AG04450 (cell line): Measurements from ENCODE around the gene TCP1. TPM values are rescaled to one million over a fixed set of nuclear protein-coding genes. Genes with fewer than 3 reads are reported as not detected.
"Not testable (repeated sequence)": the region's sequence is repeated elsewhere in the genome, so short reads cannot be mapped to it uniquely, and the experiment has no call there.

Experiments
- CTCF ChIA-PET: fragments of 300-600, 350-600 bp; formaldehyde crosslinking; extraction: SDS; loops from one replicate; lab custom pipeline; 2022; ENCODE audit warnings: antibody characterized with exemption, inconsistent platforms; lab: Charles Lee
- POLR2A ChIA-PET: fragments of 350-600 bp; formaldehyde crosslinking; extraction: SDS; loops from one replicate; lab custom pipeline; 2021; ENCODE audit warnings: antibody characterized with exemption, inconsistent platforms; lab: Yijun Ruan, JAX
- DNase-seq: peaks from one replicate; pipeline ENCODE4 v3.0.0-alpha.2; 2011; ENCODE audit warnings: low read depth, low spot score
- H3K27ac ChIP-seq: one replicate; pipeline ENCODE4 v1.5.1; 2012; ENCODE audit warnings: low read depth, low read length, control low read depth
- H3K27me3 ChIP-seq: one replicate; pipeline ENCODE4 v1.6.0; 2012; ENCODE audit warnings: low read length; ENCODE audit not compliant: control insufficient read depth, insufficient read depth
- H3K4me3 ChIP-seq: 2 replicates; pipeline ENCODE4 v1.5.1; 2011; ENCODE audit warnings: mild to moderate bottlenecking, low read depth, low read length, control low read depth
- H3K9me3 ChIP-seq: 2 replicates; pipeline ENCODE4 v1.5.1; 2012; ENCODE audit warnings: low read length; ENCODE audit not compliant: control insufficient read depth, insufficient read depth
- polyA plus RNA-seq: library from polyadenylated mRNA; depleted of rRNA; stranded (reverse); fragments of >200 nt; gene quantifications from 2 replicates; pipeline ENCODE4 v1.2.3, GENCODE V29; 2011
- TF ChIP-seq, protein P1 (sequence below): IDR thresholded peaks from 2 replicates; pipeline ENCODE4 v1.5.1; 2011; ENCODE audit warnings: low read depth, low read length, control low read depth, inconsistent platforms

TCP1 gene
- polyA plus RNA-seq, 1 experiment: 182 TPM

DNA sequence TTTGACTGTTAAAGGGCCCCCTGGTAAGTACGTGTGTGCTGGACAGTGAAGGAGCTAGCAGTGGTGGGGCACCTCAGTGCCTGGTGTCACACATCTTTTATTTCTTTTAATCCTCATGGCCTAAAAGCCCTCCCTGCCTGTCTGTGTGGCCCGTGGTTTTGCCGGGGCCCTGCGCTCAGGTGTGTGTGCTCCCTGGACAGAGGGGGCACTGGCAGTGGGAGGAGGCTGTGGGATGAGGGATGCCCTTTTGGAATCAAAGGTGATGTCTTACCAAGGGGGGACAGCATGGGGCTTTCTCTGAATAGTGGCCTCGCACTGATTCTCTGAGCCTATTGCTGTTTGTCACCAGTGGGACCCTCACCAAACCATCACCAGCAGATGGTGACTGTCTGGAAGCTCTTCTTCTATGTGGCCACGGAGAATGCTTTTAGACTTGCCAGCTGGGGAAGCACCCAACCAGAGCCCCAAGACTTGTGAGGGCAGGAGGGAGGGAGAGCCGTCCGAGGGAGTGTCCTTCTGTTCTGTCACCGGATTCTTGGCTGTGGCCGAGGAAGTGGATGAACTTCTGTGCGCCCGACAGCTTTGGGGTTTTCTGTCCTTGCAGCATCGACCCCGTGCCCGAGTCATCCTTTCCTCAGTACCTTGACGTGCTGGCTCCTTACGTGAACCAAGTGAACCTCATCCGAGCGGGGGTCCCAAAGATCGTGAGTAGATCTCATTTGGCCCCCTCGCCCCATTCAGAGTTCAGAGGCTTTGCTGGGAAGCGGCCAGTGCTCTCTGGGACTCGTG lies 28.7 kb upstream of the TCP1 start:
- CTCF ChIA-PET: no interaction called here
- Histone ChIP-seq H3K9me3 (no peaks in the 10 kb centered on the region), H3K4me3 (no peak overlapping the region), H3K27ac (no peak overlapping the region), H3K27me3 (peaks cover 17% of the 10 kb centered on the region)
- POLR2A ChIA-PET: no interaction called here
- TF ChIP-seq, protein P1, sequence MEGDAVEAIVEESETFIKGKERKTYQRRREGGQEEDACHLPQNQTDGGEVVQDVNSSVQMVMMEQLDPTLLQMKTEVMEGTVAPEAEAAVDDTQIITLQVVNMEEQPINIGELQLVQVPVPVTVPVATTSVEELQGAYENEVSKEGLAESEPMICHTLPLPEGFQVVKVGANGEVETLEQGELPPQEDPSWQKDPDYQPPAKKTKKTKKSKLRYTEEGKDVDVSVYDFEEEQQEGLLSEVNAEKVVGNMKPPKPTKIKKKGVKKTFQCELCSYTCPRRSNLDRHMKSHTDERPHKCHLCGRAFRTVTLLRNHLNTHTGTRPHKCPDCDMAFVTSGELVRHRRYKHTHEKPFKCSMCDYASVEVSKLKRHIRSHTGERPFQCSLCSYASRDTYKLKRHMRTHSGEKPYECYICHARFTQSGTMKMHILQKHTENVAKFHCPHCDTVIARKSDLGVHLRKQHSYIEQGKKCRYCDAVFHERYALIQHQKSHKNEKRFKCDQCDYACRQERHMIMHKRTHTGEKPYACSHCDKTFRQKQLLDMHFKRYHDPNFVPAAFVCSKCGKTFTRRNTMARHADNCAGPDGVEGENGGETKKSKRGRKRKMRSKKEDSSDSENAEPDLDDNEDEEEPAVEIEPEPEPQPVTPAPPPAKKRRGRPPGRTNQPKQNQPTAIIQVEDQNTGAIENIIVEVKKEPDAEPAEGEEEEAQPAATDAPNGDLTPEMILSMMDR: no peak
- DNase-seq: no peak

DNA sequence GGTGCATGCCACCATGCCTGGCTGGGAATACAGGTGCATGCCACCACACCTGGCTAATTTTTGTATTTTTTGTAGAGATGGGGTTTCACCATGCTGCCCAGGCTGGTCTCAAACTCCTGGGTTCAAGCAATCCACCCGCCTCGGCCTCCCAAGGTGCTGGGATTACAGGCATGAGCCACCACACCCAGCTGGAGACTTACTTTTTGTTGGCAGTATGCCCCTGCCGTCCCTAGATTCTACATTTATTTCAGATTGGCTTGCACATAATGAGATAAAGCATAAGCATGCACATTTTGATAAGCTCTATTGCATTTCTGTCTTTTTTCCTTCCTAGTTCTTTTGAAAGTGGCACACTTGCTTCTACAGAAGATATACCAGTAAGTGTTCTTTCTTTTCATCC lies 27.4 kb upstream of the TCP1 start:
- H3K27ac ChIP-seq, DNase-seq, H3K4me3 ChIP-seq, POLR2A ChIA-PET, CTCF ChIA-PET, H3K9me3 ChIP-seq: not testable (repeated sequence)
- H3K27me3 ChIP-seq: peaks cover 17% of the 10 kb centered on the region

DNA sequence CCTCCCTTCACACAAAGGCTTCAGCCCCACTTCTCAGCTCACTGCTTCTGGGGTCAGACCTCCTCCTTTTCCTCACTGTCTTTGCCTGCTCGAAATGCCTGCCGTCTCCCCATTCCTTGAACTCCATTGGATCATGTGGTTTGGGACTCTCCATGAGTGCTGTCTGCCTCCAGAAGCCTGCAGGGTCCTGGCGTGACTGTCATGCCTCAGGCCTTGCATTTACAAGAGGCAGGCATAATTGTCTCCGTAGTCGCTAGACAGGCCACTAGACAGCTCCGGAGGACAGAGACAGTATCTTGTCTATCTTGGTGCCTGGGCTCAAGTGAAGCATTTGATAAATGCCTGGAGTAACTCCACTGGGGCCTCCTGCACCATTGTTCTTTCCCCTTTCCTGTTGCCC lies 26.0 kb upstream of the TCP1 start:
- H3K27ac ChIP-seq: no peak overlapping the region
- TF ChIP-seq, protein P1: no peak
- H3K9me3 ChIP-seq: no peaks in the 10 kb centered on the region
- DNase-seq: no peak
- CTCF ChIA-PET: no interaction called here
- H3K4me3 ChIP-seq: no peak overlapping the region
- POLR2A ChIA-PET: no interaction called here
- H3K27me3 ChIP-seq: peaks cover 12% of the 10 kb centered on the region

DNA sequence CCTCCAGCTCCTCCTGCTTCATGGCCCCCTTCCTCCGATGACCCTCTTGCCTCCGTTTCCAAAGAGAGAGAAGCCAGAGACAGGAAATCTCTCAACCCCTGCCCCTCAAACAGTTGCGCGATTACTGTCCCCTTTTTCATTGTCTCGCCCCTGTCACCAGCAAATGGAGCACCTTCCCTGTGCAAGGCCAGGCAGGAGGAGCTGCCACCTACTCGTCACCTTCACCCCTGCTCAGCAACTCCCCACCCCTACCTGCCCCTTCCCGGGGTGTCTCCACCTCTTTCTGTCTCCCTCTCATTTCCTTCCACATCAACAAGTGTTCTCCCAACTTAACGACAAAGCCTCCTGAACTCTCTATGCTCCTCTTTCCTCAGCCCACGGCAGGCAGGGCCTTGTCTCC lies 24.4 kb upstream of the TCP1 start:
- ChIA-PET POLR2A (no interaction called here), CTCF (no interaction called here)

DNA sequence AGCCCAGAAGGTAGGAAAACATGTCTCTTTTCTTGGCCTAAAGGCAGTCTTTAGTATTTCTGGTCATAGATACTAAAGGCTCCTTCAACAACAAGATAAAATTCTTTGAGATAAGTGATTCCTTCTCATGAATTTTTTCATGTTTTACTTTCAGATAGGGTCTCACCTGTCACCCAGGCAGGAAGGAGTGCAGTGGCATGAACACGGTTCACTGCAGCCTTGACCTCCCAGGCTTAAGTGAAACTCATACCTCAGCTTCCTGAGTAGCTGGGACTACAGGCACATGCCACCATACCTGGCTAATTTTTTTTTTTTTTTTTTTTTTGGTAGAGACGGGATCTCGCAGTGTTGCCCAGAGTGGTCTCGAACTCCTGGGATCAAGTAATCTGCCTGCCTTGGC lies 19.7 kb upstream of the TCP1 start:
- H3K27me3 ChIP-seq: no peaks in the 10 kb centered on the region
- H3K27ac ChIP-seq: no peak overlapping the region
- TF ChIP-seq, protein P1: no peak
- DNase-seq: no peak
- ChIA-PET POLR2A (no interaction called here), CTCF (no interaction called here)
- no peaks in the 10 kb centered on the region for H3K9me3 ChIP-seq
- H3K4me3 ChIP-seq: no peak overlapping the region

More for the DNA sequence above, 24.4 kb upstream of the TCP1 start:
- H3K27me3 ChIP-seq: peaks cover 5% of the 10 kb centered on the region
- TF ChIP-seq, protein P1: no peak
- no peak overlapping the region for H3K4me3 ChIP-seq
- H3K27ac ChIP-seq: no peak overlapping the region
- H3K9me3 ChIP-seq: no peaks in the 10 kb centered on the region
- no peak for DNase-seq
